T-helper 9 cell (primary cell): Measurements from ENCODE around the gene CACNA1C.

Source experiments
- DNase-seq: peaks from one replicate; pipeline ENCODE4 v3.0.0-alpha.2; 2020

The CACNA1C gene

GRCh38 chr12:2439332-2440100 is 386.7 kb downstream of the CACNA1C start:
- DNase-seq, result no peak

- DNase-seq, result no peak
These were observed 391.0 kb downstream of the CACNA1C start for GRCh38 chr12:2443776-2444175.

DNA sequence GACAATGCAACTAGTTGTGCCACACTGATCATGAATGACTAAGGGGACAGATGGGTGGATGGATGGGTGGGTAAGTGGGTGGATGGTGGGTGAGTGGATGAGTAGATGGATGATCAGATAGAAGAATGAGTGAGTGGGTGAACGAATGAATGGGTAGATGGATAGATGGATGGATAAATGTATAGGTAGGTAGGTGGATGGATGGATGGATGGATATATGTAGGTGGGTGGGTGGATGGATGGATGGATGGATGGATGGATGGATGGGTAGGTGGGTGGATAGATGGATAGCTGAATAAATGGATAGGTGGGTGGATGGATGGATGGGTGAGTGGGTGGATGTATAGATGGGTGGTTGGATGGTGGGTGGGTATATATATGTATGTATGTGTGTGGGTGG is 393.2 kb downstream of the CACNA1C start:
- no peak for DNase-seq

DNA sequence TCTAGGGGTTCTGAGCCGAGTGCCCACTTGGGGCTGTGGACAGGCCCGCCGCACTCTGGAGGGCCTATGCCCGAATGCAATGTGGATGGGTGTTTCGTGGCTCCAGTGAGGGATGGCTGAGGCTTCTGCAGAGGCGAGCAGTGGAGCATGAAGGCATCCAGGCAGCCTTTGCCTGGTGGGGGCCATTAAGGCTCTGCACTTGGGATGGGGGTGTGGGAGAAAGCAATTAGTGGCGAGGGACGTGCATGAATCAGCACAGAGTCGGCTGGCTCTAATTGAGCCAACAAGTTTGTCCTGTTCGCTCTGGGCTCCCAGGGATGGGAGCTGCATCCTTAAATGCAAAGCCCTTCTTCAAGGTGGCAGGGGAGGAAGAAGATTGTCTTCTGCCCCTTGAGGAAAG is 395.1 kb downstream of the CACNA1C start:
- no peak for DNase-seq

GRCh38 chr12:2449586-2449985 is 396.8 kb downstream of the CACNA1C start:
- no peak for DNase-seq

DNA sequence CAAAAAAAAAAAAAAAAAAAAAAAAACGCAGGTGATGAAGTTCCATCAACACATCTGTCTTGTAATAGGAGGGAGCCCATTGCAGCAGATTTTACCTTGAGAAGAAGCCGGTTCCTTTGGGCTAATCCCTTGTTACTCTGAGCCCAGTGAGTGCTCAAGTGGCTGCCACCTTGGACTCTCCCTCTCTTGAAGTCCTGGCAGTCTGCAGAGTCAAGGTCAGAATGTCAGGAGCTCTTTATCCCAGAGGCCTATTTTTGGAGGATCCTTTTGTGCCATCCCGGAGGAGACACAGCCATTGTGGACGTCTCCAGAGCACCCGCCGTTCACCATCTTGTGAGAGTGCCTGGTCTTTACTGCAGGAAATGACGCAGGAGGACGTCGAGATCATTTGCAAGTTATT is 397.8 kb downstream of the CACNA1C start:
- no peak for DNase-seq

DNA sequence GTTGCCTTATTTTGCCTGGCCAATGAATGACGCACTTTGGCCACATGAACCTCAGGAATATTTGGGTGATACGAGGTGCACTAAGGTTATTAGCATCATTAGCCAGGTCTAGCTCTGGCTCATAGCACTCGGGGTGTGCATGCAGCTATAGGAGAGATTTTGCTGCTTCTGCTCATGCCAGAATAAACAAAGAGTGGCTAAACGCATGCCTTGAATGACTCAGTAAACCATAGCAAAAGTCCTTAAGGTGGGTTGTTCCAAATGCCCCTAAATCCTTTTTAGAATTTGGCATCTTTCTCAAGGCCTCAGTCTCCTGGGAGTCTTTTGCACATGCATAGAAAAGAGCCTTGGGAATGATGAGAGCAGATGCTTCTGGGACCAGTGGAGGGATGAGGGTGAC is 398.2 kb downstream of the CACNA1C start:
- DNase-seq, result no peak

DNA sequence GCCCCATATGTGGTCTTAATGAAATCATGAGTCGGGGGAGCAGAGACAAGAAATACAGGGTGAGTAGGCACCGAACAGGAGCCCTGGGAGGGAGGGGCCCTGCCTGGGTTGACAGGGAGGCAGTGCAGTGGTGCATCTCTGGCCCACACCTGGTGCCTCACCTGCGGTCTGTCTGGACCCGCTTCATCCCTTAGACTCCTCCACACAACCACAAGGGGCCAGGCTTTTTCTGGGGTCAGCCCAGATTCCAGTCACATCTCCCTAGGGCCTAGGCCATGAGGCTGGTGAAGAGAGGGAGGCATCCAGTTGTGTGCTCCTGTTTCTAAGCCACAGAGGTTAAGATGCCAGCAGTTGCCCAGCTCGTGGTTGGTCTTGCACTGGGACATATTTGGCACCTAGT is 398.7 kb downstream of the CACNA1C start:
- no peak for DNase-seq

DNA sequence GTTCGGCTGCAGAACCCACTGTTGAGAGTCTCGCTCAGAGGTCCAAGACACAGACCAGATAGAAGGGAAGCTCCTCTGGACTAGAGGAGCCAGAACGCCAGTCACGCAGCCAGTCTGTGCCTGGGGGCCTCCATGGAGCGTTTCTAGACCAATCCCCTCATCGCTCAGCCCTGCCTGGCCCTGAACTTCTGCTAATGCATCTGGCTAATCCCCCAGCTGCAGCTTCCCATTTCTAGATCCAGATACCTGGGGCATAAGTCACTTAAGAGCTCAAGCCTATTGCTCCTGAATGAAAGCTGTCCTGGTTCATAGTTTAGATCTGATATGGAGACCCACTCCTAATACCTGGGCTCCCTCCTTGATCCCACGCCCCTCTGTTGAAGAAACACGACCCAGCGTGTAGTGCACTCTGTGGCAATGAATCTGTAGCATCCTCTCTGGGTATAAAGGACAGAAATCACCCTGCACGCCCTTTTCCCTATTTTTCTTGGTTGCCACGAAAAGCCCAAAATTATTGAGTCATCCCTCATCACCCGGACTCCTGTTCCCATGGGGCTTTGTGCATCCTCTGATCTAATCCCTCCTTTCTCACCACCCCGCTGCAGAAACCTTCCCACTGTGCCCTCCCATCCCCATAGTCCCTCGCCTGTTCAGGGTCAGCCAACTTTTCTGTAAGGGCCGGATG is 400.4 kb downstream of the CACNA1C start:
- no peak for DNase-seq

GRCh38 chr12:2453761-2454090 is 400.9 kb downstream of the CACNA1C start:
- no peak for DNase-seq

DNA sequence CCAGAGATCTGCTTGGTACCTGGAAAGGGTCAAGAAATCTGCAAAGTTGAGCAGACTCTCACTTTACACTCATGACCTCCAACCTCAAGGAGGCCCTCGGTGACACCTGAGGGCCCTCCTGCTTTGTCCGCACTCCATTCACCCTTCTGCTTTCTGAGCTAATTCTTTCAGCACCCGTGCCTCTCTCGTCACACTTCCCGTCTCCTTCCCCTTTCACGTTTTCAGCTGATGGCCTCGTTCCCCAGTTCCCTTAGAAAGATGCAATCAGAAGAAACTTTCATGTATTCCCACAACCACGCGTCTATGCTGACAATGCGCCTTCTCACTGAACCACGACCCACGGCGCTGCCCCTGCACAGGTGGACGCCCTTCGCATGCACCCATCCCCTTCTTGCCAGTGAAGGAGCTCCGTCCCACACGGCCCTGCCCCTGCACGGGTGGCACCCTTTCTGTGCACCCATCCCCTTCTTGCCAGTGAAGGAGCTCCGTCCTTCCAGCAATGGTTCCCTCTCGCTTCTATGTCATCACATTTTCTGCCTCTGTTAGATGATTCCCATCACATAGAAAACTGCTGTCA is 401.9 kb downstream of the CACNA1C start:
- no peak for DNase-seq

DNA sequence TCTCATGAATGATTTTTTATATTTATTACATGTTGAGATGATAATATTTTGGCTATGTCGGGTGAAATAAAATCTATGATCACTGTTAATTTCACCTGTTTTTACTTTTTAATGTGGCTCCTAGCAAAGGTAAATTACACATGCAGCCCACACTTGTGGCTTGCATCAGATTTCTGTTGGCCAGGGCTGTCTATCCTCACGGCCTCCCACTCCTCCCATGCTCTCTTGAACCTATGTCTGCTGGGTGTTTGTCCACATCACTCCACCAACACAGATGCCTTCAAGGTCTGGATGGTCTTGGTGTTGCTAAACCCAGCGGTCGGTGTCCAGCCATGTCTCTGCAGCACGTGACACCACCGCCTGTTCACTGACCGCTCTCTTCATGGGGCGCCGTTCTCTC is 402.6 kb downstream of the CACNA1C start:
- DNase-seq, result no peak

- DNase-seq, result no peak
These were observed 403.5 kb downstream of the CACNA1C start for GRCh38 chr12:2456122-2456812.

DNA sequence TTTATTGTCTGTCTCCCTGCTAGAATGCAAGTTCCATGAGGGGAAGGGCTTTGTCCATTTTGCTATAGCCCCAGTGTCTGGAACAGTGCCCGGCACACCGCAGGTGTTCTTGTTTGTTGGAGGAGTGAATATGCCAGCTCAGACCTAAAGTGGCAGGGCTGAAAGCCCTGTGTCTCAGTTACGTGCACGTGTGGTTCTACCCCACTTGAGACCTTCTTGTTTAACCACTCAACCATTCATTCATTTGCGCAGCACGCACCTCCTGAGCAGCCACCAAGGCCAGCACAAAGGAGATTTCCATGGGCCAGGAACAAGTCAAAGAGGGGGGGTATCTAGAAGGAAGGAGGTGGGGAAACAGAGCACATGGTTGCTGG is 404.0 kb downstream of the CACNA1C start:
- no peak for DNase-seq

- no peak for DNase-seq
These were observed 404.6 kb downstream of the CACNA1C start for GRCh38 chr12:2457215-2457932.

- DNase-seq, result no peak
These were observed 405.2 kb downstream of the CACNA1C start for GRCh38 chr12:2457933-2458414.

GRCh38 chr12:2460051-2460670 is 407.4 kb downstream of the CACNA1C start:
- DNase-seq, result no peak

DNA sequence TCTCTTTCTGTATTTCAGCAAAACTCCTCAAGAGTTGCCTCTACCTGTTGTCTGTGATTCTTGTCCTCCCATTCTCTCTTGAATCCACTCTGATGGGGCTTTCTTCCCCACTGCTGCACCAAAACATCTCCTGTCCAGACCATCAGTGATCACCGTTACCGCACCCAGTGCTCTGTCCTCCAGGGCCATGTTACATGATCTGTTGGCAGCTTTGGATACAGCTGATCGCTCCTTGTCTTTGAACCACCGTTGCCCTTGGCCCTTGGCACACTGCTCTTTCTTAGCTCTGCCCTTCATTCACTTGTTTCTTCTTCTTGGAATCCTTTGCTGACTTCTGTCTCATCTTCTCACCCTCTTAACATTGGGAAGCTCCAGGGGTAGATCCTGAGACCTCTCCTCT is 408.3 kb downstream of the CACNA1C start:
- DNase-seq, result no peak

DNA sequence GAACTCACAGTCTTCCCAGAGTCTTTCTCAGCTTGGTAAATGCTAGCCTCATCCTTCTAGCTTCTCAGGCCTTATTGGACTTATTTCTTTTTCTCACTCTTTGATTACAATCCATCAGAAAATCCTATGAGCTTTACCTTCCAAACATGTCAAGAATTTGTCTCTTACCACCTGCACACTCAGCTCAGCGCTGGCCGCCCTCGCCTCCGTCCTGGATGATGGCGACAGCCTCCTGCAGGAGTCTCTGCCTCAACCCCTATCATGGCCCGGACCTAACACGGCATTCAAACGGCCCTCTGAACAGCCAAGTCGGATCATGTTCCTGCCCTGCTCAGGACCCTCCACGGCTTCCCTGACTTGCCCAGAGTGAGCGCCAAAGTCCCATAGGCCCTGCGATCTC is 408.9 kb downstream of the CACNA1C start:
- no peak for DNase-seq

- DNase-seq, result no peak
These were observed 409.3 kb downstream of the CACNA1C start for GRCh38 chr12:2462087-2462486.

DNA sequence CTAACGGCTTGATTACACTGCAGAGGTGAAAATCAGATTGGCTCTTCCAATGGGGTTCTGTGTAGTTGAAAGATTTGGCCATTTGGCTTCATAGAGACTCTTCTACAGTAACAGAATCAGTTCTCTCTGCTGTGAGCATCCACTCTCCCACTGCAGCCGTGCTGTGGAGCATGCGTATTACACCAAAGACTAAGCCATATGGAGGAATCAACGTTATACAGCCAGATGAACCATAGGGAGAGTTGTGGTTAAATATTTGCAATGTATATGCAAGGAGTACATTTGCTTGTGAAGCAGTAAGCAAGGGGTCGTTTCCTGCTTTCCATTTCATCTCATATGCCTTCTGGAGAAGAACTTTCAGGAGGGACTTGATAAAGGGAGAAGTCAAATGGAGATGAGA is 410.9 kb downstream of the CACNA1C start:
- no peak for DNase-seq

GRCh38 chr12:2465681-2466080 is 412.9 kb downstream of the CACNA1C start:
- no peak for DNase-seq

- no peak for DNase-seq
These were observed 413.4 kb downstream of the CACNA1C start for GRCh38 chr12:2466211-2466610.
